Mesenchymal stem cell (in vitro differentiated cells and primary cell): ENCODE data around the gene OCIAD1.

Experiments
- DNase-seq: peaks from one replicate; pipeline ENCODE4 v3.0.0-alpha.2; 2013
- H2AFZ ChIP-seq: one replicate; pipeline ENCODE4 v1.6.1; 2013; ENCODE audit warnings: low read depth, mild to moderate bottlenecking, control low read depth, inconsistent platforms, low read length, moderate library complexity
- H2AK5ac ChIP-seq: 2 replicates; pipeline ENCODE4 v1.6.1; 2013; ENCODE audit warnings: low read length, moderate library complexity, mild to moderate bottlenecking, inconsistent platforms; ENCODE audit not compliant: severe bottlenecking
- H2BK120ac ChIP-seq: one replicate; pipeline ENCODE4 v1.6.1; 2013; ENCODE audit warnings: low read depth, mild to moderate bottlenecking, inconsistent platforms, low read length, moderate library complexity
- H2BK12ac ChIP-seq, 2 experiments: one replicate each; pipeline ENCODE4 v1.6.1; 2013; ENCODE audit warnings: inconsistent platforms in 2 of 2, low read length in 2 of 2, mild to moderate bottlenecking in 2 of 2, moderate library complexity in 2 of 2, control low read depth in 1 of 2
- H2BK15ac ChIP-seq: one replicate; pipeline ENCODE4 v1.6.1; 2013; ENCODE audit warnings: mild to moderate bottlenecking, low read depth, inconsistent platforms; ENCODE audit not compliant: poor library complexity, severe bottlenecking
- H2BK5ac ChIP-seq: 2 replicates; pipeline ENCODE4 v1.6.1; 2013; ENCODE audit warnings: low read depth, mild to moderate bottlenecking, low read length, control low read depth, inconsistent platforms; ENCODE audit not compliant: poor library complexity, severe bottlenecking
- H3K14ac ChIP-seq, 2 experiments: one replicate each; pipeline ENCODE4 v1.6.1; 2013; ENCODE audit warnings: inconsistent platforms in 2 of 2, low read length in 2 of 2, control low read depth in 1 of 2, mild to moderate bottlenecking in 1 of 2, moderate library complexity in 1 of 2
- H3K18ac ChIP-seq, 2 experiments: one replicate each; pipeline ENCODE4 v1.6.1; 2013; ENCODE audit warnings: inconsistent platforms in 2 of 2, low read length in 2 of 2, control low read depth in 1 of 2, low read depth in 1 of 2, mild to moderate bottlenecking in 1 of 2
- H3K23ac ChIP-seq, 2 experiments: one replicate each; pipeline ENCODE4 v1.6.1; 2013; ENCODE audit warnings: inconsistent platforms in 2 of 2, low read length in 2 of 2, mild to moderate bottlenecking in 2 of 2, moderate library complexity in 2 of 2, control low read depth in 1 of 2
- H3K27ac ChIP-seq: 2 replicates; pipeline ENCODE4 v1.5.1; 2013; ENCODE audit warnings: mild to moderate bottlenecking, moderate library complexity, low read length, control low read depth, inconsistent platforms; ENCODE audit not compliant: poor library complexity, severe bottlenecking
- H3K27me3 ChIP-seq, 2 experiments: 2 replicates each; pipeline versions ENCODE4 v1.6.1 to v1.7.0; 2013; ENCODE audit warnings: low read length in 2 of 2, mild to moderate bottlenecking in 2 of 2, moderate library complexity in 2 of 2, control low read depth in 1 of 2, inconsistent platforms in 1 of 2; ENCODE audit not compliant: control insufficient read depth in 1 of 2, insufficient read depth in 1 of 2
- H3K36me3 ChIP-seq, 2 experiments: 2 replicates each; pipeline versions ENCODE4 v1.6.1 to v1.7.0; 2013; ENCODE audit warnings: low read length in 2 of 2, control low read depth in 1 of 2, inconsistent platforms in 1 of 2, low read depth in 1 of 2, mild to moderate bottlenecking in 1 of 2; ENCODE audit not compliant: insufficient read depth in 2 of 2, control insufficient read depth in 1 of 2
- H3K4ac ChIP-seq, 2 experiments: one replicate each; pipeline ENCODE4 v1.6.1; 2013; ENCODE audit warnings: inconsistent platforms in 2 of 2, low read length in 2 of 2, mild to moderate bottlenecking in 2 of 2, moderate library complexity in 2 of 2, control low read depth in 1 of 2, low read depth in 1 of 2
- H3K4me1 ChIP-seq: 2 replicates; pipeline ENCODE4 v1.6.1; 2013; ENCODE audit warnings: low read depth, low read length, control low read depth; ENCODE audit not compliant: control insufficient read depth, insufficient read depth
- H3K4me2 ChIP-seq: 2 replicates; pipeline ENCODE4 v1.6.1; 2013; ENCODE audit warnings: low read length, mild to moderate bottlenecking, inconsistent platforms; ENCODE audit not compliant: poor library complexity, severe bottlenecking
- H3K4me3 ChIP-seq, 2 experiments: 2 replicates each; pipeline versions ENCODE4 v1.5.1 to v1.7.0; 2013; ENCODE audit warnings: low read length in 2 of 2, mild to moderate bottlenecking in 2 of 2, control low read depth in 1 of 2, low read depth in 1 of 2; ENCODE audit not compliant: insufficient read depth in 1 of 2
- H3K79me1 ChIP-seq: replicated peaks from 2 replicates; pipeline ENCODE4 v1.6.1; 2013; ENCODE audit warnings: mild to moderate bottlenecking, control low read depth, low read length, inconsistent platforms; ENCODE audit not compliant: poor library complexity, severe bottlenecking
- H3K9ac ChIP-seq: 2 replicates; pipeline ENCODE4 v1.7.0; 2013; ENCODE audit warnings: mild to moderate bottlenecking, low read length, moderate library complexity
- H3K9me3 ChIP-seq: 2 replicates; pipeline ENCODE4 v1.7.0; 2013; ENCODE audit warnings: mild to moderate bottlenecking, low read length; ENCODE audit not compliant: control insufficient read depth
- H4K8ac ChIP-seq: one replicate; pipeline ENCODE4 v1.6.1; 2013; ENCODE audit warnings: inconsistent platforms, mild to moderate bottlenecking, low read length, moderate library complexity
- H4K91ac ChIP-seq: one replicate; pipeline ENCODE4 v1.6.1; 2013; ENCODE audit warnings: mild to moderate bottlenecking, low read length, inconsistent platforms
- WGBS: methylation state at CpG from one replicate; pipeline ENCODE4 v1.1.7; 2013; ENCODE audit warnings: mixed read lengths; 5-methylcytosine and 5-hydroxymethylcytosine counted together

OCIAD1 gene

GRCh38 chr4:48902266-48902665, 71.4 kb downstream of the OCIAD1 start:
- Histone ChIP-seq H2BK15ac (no peak overlapping the region), H3K36me3 (peaks cover 2 to 8% of the 10 kb centered on the region in 2 experiments), H3K27ac (peak overlapping the region; percentile 10), H4K8ac (no peak overlapping the region), H2AK5ac (no peak overlapping the region), H2BK120ac (no peak overlapping the region), H3K27me3 (no peaks in the 10 kb centered on the region), H2BK12ac (no peak overlapping the region), H3K9ac (no peak overlapping the region), H3K4ac (no peak overlapping the region), H3K23ac (no peak overlapping the region), H3K9me3 (no peaks in the 10 kb centered on the region), H3K14ac (no peak overlapping the region), H3K18ac (no peak overlapping the region), H3K4me1 (peaks cover 24% of the 10 kb centered on the region), H2AFZ (no peak overlapping the region), H4K91ac (no peak overlapping the region), H3K4me2 (no peak overlapping the region), H3K4me3 (no peak overlapping the region), H3K79me1 (peaks cover 1% of the 10 kb centered on the region), H2BK5ac (no peak overlapping the region)
- DNase-seq: peak; percentile 35

- H3K18ac ChIP-seq: no peak overlapping the region
- no peak for DNase-seq
Measured at GRCh38 chr4:48904101-48904500, 73.2 kb downstream of the OCIAD1 start.

GRCh38 chr4:48904541-48905142, 73.8 kb downstream of the OCIAD1 start:
- 92% methylated on average over 3 of the region's 3 CpGs for WGBS
- Histone ChIP-seq H3K27ac (peak overlapping the region; percentile 96), H3K14ac (peak overlapping the region in 1 of 2 experiments; percentile 44), H2BK120ac (no peak overlapping the region), H2AFZ (no peak overlapping the region), H3K4me1 (peaks cover 24% of the 10 kb centered on the region), H3K23ac (no peak overlapping the region), H3K9ac (no peak overlapping the region), H3K4ac (no peak overlapping the region), H3K4me2 (peak overlapping the region; percentile 53), H2BK15ac (no peak overlapping the region), H2AK5ac (peak overlapping the region; percentile 71), H3K18ac (peak overlapping the region in 1 of 2 experiments; percentile 28), H2BK12ac (no peak overlapping the region), H2BK5ac (peak overlapping the region; percentile 68), H4K8ac (no peak overlapping the region), H3K36me3 (peaks cover 2 to 6% of the 10 kb centered on the region in 2 experiments), H3K9me3 (no peaks in the 10 kb centered on the region), H3K27me3 (no peaks in the 10 kb centered on the region), H4K91ac (no peak overlapping the region), H3K4me3 (no peak overlapping the region), H3K79me1 (no peaks in the 10 kb centered on the region)
- peak; percentile 4 for DNase-seq

More at GRCh38 chr4:48904101-48904500, 73.2 kb downstream of the OCIAD1 start:
- no peak overlapping the region for H2AFZ ChIP-seq
- H3K14ac ChIP-seq: no peak overlapping the region
- H3K9ac ChIP-seq: no peak overlapping the region
- peaks cover 2 to 6% of the 10 kb centered on the region in 2 experiments for H3K36me3 ChIP-seq
- WGBS: 96% methylated on average over 4 of the region's 4 CpGs
- H2BK15ac ChIP-seq: no peak overlapping the region
- H2AK5ac ChIP-seq: peak overlapping the region; percentile 40
- H3K23ac ChIP-seq: no peak overlapping the region
- H3K4me3 ChIP-seq: no peak overlapping the region
- H3K4me1 ChIP-seq: peaks cover 24% of the 10 kb centered on the region
- no peaks in the 10 kb centered on the region for H3K27me3 ChIP-seq
- H3K4ac ChIP-seq: no peak overlapping the region
- H2BK120ac ChIP-seq: no peak overlapping the region
- H3K9me3 ChIP-seq: no peaks in the 10 kb centered on the region
- no peak overlapping the region for H2BK12ac ChIP-seq
- H4K8ac ChIP-seq: no peak overlapping the region
- H4K91ac ChIP-seq: no peak overlapping the region
- H2BK5ac ChIP-seq: peak overlapping the region; percentile 68
- H3K79me1 ChIP-seq: no peaks in the 10 kb centered on the region
- H3K27ac ChIP-seq: peak overlapping the region; percentile 96
- no peak overlapping the region for H3K4me2 ChIP-seq

GRCh38 chr4:48905363-48906015, 74.6 kb downstream of the OCIAD1 start:
- H3K9ac ChIP-seq: peak overlapping the region; percentile 50
- H3K4me2 ChIP-seq: peak overlapping the region; percentile 37
- peak overlapping the region; percentile 13 to 47 for H3K4ac ChIP-seq
- peak overlapping the region; percentile 65 to 70 for H3K4me3 ChIP-seq
- no peak overlapping the region for H2BK12ac ChIP-seq
- peak overlapping the region in 1 of 2 experiments; percentile 15 for H3K18ac ChIP-seq
- no peak overlapping the region for H4K91ac ChIP-seq
- no peaks in the 10 kb centered on the region for H3K9me3 ChIP-seq
- no peaks in the 10 kb centered on the region for H3K79me1 ChIP-seq
- peak overlapping the region; percentile 19 for H4K8ac ChIP-seq
- H2BK120ac ChIP-seq: no peak overlapping the region
- peak overlapping the region; percentile 97 for H2AK5ac ChIP-seq
- peak overlapping the region; percentile 96 for H3K27ac ChIP-seq
- no peaks in the 10 kb centered on the region for H3K27me3 ChIP-seq
- no peak overlapping the region for H2BK15ac ChIP-seq
- peaks cover 2 to 6% of the 10 kb centered on the region in 2 experiments for H3K36me3 ChIP-seq
- no peak overlapping the region for H3K23ac ChIP-seq
- peaks cover 24% of the 10 kb centered on the region for H3K4me1 ChIP-seq
- no peak overlapping the region for H2AFZ ChIP-seq
- peak; percentile 52 for DNase-seq
- 84% methylated on average over 9 of the region's 9 CpGs for WGBS
- H2BK5ac ChIP-seq: peak overlapping the region; percentile 1
- H3K14ac ChIP-seq: no peak overlapping the region
